SK-N-SH (cell line): ENCODE results near the gene COX7C. TPM values are rescaled to one million over a fixed set of nuclear protein-coding genes. Genes with fewer than 3 reads are reported as not detected.
"Not testable (repeated sequence)": the region's sequence is repeated elsewhere in the genome, so short reads cannot be mapped to it uniquely, and the experiment has no call there.

Experiments
- CTCF ChIA-PET: fragments of 300-600, 350-600 bp; formaldehyde crosslinking; extraction: SDS; loops from one replicate; lab custom pipeline; 2021; lab: Yijun Ruan, JAX
- POLR2A ChIA-PET: fragments of 350-600 bp; sonication (Branson Sonifier 250); formaldehyde crosslinking; extraction: SDS; loops from one replicate; lab custom pipeline; 2020; ENCODE audit warnings: antibody characterized with exemption, inconsistent platforms; lab: Yijun Ruan, JAX
- DNase-seq: peaks from one replicate; pipeline ENCODE4 v3.0.0; 2012
- H2AFZ ChIP-seq: fragments of 200-600 bp; sonication (generic); 2 replicates; pipeline ENCODE4 v1.8.1; 2016; ENCODE audit warnings: antibody characterized with exemption, mild to moderate bottlenecking, low read depth
- H3F3A ChIP-seq: fragments of 200-600 bp; sonication (generic); replicated peaks from 2 replicates; pipeline ENCODE3; 2016; ENCODE audit warnings: antibody characterized with exemption, mild to moderate bottlenecking; ENCODE audit not compliant: insufficient read depth
- H3K27ac ChIP-seq, 2 experiments: fragments of 200-500 bp in 1 of 2; fragments of 200-600 bp in 1 of 2; sonication (Bioruptor generic) in 1 of 2; sonication (generic), shearing (Covaris generic) in 1 of 2; 2 replicates each; pipeline versions ENCODE4 v1.5.1 to v1.6.1; 2014 to 2016; ENCODE audit warnings: low read depth in 2 of 2, inconsistent platforms in 1 of 2, low read length in 1 of 2, mild to moderate bottlenecking in 1 of 2, mixed read lengths in 1 of 2
- H3K27me3 ChIP-seq: fragments of 200-600 bp; sonication (generic), shearing (Covaris generic); 2 replicates; pipeline ENCODE4 v1.6.1; 2016; ENCODE audit warnings: mixed run types; ENCODE audit not compliant: insufficient read depth
- H3K36me3 ChIP-seq, 2 experiments: fragments of 200-500 bp in 1 of 2; fragments of 200-600 bp in 1 of 2; sonication (Bioruptor generic) in 1 of 2; sonication (generic) in 1 of 2; replicated peaks in 1 of 2; 2 replicates each; pipeline versions ENCODE3 to v1.5.1; 2014 to 2016; ENCODE audit warnings: low read length in 1 of 2, mild to moderate bottlenecking in 1 of 2; ENCODE audit not compliant: insufficient read depth in 2 of 2, control insufficient read depth in 1 of 2
- H3K4me1 ChIP-seq, 2 experiments: fragments of 200-500 bp in 1 of 2; fragments of 200-600 bp in 1 of 2; sonication (Bioruptor generic) in 1 of 2; sonication (generic), shearing (Covaris generic) in 1 of 2; 2 replicates each; pipeline versions ENCODE4 v1.5.1 to v1.6.1; 2014 to 2016; ENCODE audit warnings: low read depth in 1 of 2, low read length in 1 of 2, mixed run types in 1 of 2; ENCODE audit not compliant: insufficient read depth in 2 of 2, control insufficient read depth in 1 of 2
- H3K4me2 ChIP-seq: fragments of 200-600 bp; sonication (generic), shearing (Covaris generic); 2 replicates; pipeline ENCODE4 v1.6.1; 2017; ENCODE audit warnings: mixed run types
- H3K4me3 ChIP-seq, 2 experiments: fragments of 200-500 bp in 1 of 2; fragments of 200-600 bp in 1 of 2; sonication (Bioruptor generic) in 1 of 2; sonication (generic), shearing (Covaris generic) in 1 of 2; 2 replicates each; pipeline versions ENCODE4 v1.5.1 to v1.8.1; 2014 to 2016; ENCODE audit warnings: low read depth in 2 of 2, inconsistent platforms in 1 of 2, low read length in 1 of 2, mild to moderate bottlenecking in 1 of 2, mixed read lengths in 1 of 2, moderate library complexity in 1 of 2
- H3K79me2 ChIP-seq: fragments of 200-600 bp; sonication (generic); 2 replicates; pipeline ENCODE4 v1.8.1; 2017; ENCODE audit warnings: mild to moderate bottlenecking; ENCODE audit not compliant: insufficient read depth
- H3K9ac ChIP-seq: fragments of 200-600 bp; sonication (generic); 2 replicates; pipeline ENCODE4 v1.6.1; 2017; ENCODE audit warnings: mixed run types
- H3K9me2 ChIP-seq: fragments of 200-600 bp; sonication (generic); 2 replicates; pipeline ENCODE4 v1.6.1; 2017; ENCODE audit warnings: mixed run types
- H3K9me3 ChIP-seq: fragments of 200-600 bp; sonication (generic); 2 replicates; pipeline ENCODE4 v1.6.1; 2017; ENCODE audit warnings: mixed run types, mild to moderate bottlenecking, moderate library complexity
- H4K20me1 ChIP-seq: fragments of 200-600 bp; sonication (generic); 2 replicates; pipeline ENCODE4 v1.6.1; 2017; ENCODE audit warnings: mild to moderate bottlenecking, mixed run types; ENCODE audit not compliant: insufficient read depth
- GATA2 ChIP-seq: sonication (generic); formaldehyde crosslinking; IDR thresholded peaks from 2 replicates; pipeline ENCODE4 v1.5.0; 2020; ENCODE audit warnings: mild to moderate bottlenecking, missing genetic modification reagents
- JUND ChIP-seq: IDR thresholded peaks from 2 replicates; pipeline ENCODE4 v1.4.0; 2012
- MEF2A ChIP-seq: IDR thresholded peaks from 2 replicates; pipeline ENCODE4 v1.4.0; 2012; ENCODE audit warnings: low read depth, borderline replicate concordance
- NFIC ChIP-seq: IDR thresholded peaks from 2 replicates; pipeline ENCODE4 v1.4.0; 2012; ENCODE audit warnings: borderline replicate concordance
- POLR2AphosphoS5 ChIP-seq: IDR thresholded peaks from 2 replicates; pipeline ENCODE4 v1.6.1; 2012; ENCODE audit warnings: low read depth, low read length
- RCOR1 ChIP-seq: fragments of 150-350 bp; IDR thresholded peaks from 2 replicates; pipeline ENCODE4 v1.6.1; 2017; ENCODE audit warnings: antibody characterized with exemption, low read length
- SMC3 ChIP-seq: IDR thresholded peaks from 2 replicates; pipeline ENCODE4 v1.6.1; 2012; ENCODE audit warnings: low read depth, low read length, improper control_type of control experiment
- YY1 ChIP-seq: IDR thresholded peaks from 2 replicates; pipeline ENCODE4 v1.4.0; 2012; ENCODE audit warnings: low read depth, mild to moderate bottlenecking
- WGBS: methylation state at CpG from one replicate; pipeline ENCODE4 v1.1.6; 2017; ENCODE audit warnings: low lambda C conversion rate; 5-methylcytosine and 5-hydroxymethylcytosine counted together
- polyA plus RNA-seq, 3 experiments: library from polyadenylated mRNA; depleted of rRNA; stranded (reverse); fragments of >200 nt; gene quantifications; 2 replicates each; pipeline ENCODE4 v1.2.3, GENCODE V29; 2012
- TF ChIP-seq, protein P1 (sequence below): IDR thresholded peaks from 2 replicates; pipeline ENCODE4 v1.4.0; 2012; ENCODE audit warnings: low read depth, borderline replicate concordance
- TF ChIP-seq, protein P2 (sequence below): fragments of 150-350 bp; IDR thresholded peaks from 2 replicates; pipeline ENCODE4 v1.6.1; 2016; ENCODE audit warnings: mild to moderate bottlenecking, low read depth, low read length
- TF ChIP-seq, protein P3 (sequence below): IDR thresholded peaks from 2 replicates; pipeline ENCODE4 v1.6.1; 2012; ENCODE audit warnings: mild to moderate bottlenecking, low read depth, low read length, moderate library complexity
- TF ChIP-seq, protein P4 (sequence below): fragments of 150-350 bp; IDR thresholded peaks from 2 replicates; pipeline ENCODE4 v1.6.1; 2017; ENCODE audit warnings: antibody characterized with exemption, low read length, low read depth, borderline replicate concordance

COX7C gene
- polyA plus RNA-seq, 1 of the 3 experiments (the other 2 are of a cell fraction): 675 TPM

DNA sequence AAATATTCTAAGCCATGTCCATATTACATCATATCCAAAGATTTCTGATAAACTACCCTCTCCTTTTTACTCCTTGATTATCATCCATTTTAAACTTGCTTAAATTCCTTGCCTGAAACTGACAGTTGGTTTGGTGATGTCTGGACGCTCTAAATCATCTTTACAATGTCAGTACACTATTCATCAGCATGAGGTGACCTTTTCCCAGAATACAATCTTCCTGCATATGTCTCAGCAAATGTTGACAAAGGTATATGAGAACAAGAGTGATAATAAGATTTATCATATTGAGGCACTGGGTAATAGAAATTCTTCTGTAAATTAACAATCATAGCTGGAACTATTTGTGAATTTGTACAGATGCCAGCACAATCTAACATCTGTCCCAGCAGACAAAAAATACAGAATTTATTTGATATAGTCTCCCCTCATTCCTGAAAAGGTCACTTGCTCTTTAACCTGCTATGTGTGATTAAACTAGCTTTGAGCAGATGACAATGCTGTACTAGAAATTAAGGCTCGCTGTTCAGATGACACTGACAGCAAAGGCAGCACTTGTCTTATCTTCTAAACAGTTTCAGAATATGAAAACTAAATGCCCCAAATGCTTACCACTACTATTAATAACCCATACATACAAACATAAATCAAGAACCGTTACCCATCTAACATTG is 32.2 kb downstream of the COX7C start:
- no peaks in the 10 kb centered on the region for H4K20me1 ChIP-seq
- no peak overlapping the region for H3K27ac ChIP-seq
- no peaks in the 10 kb centered on the region for H3K79me2 ChIP-seq
- under 1% methylated on average over 3 of the region's 3 CpGs for WGBS
- H3K9me2 ChIP-seq: no peaks in the 10 kb centered on the region
- no peak overlapping the region for H3K4me3 ChIP-seq
- no peak overlapping the region for H3K9ac ChIP-seq
- DNase-seq: no peak
- ChIA-PET CTCF (no interaction called here), POLR2A (no interaction called here)
- no peaks in the 10 kb centered on the region; the same call in 1 of the 2 replicates for H3K27me3 ChIP-seq
- H3K36me3 ChIP-seq: no peaks in the 10 kb centered on the region
- no peaks in the 10 kb centered on the region for H3F3A ChIP-seq
- no peak overlapping the region for H3K4me2 ChIP-seq
- TF ChIP-seq, protein P1, sequence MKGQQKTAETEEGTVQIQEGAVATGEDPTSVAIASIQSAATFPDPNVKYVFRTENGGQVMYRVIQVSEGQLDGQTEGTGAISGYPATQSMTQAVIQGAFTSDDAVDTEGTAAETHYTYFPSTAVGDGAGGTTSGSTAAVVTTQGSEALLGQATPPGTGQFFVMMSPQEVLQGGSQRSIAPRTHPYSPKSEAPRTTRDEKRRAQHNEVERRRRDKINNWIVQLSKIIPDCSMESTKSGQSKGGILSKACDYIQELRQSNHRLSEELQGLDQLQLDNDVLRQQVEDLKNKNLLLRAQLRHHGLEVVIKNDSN: no peak
- TF ChIP-seq MEF2A (no peak), SMC3 (no peak), RCOR1 (no peak), JUND (no peak), POLR2AphosphoS5 (no peak), NFIC (no peak), GATA2 (CRISPR knock-in tag) (no peak), YY1 (no peak)
- TF ChIP-seq, protein P2, sequence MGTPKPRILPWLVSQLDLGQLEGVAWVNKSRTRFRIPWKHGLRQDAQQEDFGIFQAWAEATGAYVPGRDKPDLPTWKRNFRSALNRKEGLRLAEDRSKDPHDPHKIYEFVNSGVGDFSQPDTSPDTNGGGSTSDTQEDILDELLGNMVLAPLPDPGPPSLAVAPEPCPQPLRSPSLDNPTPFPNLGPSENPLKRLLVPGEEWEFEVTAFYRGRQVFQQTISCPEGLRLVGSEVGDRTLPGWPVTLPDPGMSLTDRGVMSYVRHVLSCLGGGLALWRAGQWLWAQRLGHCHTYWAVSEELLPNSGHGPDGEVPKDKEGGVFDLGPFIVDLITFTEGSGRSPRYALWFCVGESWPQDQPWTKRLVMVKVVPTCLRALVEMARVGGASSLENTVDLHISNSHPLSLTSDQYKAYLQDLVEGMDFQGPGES: no peak
- TF ChIP-seq, protein P3, sequence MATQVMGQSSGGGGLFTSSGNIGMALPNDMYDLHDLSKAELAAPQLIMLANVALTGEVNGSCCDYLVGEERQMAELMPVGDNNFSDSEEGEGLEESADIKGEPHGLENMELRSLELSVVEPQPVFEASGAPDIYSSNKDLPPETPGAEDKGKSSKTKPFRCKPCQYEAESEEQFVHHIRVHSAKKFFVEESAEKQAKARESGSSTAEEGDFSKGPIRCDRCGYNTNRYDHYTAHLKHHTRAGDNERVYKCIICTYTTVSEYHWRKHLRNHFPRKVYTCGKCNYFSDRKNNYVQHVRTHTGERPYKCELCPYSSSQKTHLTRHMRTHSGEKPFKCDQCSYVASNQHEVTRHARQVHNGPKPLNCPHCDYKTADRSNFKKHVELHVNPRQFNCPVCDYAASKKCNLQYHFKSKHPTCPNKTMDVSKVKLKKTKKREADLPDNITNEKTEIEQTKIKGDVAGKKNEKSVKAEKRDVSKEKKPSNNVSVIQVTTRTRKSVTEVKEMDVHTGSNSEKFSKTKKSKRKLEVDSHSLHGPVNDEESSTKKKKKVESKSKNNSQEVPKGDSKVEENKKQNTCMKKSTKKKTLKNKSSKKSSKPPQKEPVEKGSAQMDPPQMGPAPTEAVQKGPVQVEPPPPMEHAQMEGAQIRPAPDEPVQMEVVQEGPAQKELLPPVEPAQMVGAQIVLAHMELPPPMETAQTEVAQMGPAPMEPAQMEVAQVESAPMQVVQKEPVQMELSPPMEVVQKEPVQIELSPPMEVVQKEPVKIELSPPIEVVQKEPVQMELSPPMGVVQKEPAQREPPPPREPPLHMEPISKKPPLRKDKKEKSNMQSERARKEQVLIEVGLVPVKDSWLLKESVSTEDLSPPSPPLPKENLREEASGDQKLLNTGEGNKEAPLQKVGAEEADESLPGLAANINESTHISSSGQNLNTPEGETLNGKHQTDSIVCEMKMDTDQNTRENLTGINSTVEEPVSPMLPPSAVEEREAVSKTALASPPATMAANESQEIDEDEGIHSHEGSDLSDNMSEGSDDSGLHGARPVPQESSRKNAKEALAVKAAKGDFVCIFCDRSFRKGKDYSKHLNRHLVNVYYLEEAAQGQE: no peak
- TF ChIP-seq, protein P4, sequence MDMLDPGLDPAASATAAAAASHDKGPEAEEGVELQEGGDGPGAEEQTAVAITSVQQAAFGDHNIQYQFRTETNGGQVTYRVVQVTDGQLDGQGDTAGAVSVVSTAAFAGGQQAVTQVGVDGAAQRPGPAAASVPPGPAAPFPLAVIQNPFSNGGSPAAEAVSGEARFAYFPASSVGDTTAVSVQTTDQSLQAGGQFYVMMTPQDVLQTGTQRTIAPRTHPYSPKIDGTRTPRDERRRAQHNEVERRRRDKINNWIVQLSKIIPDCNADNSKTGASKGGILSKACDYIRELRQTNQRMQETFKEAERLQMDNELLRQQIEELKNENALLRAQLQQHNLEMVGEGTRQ: no peak
- H2AFZ ChIP-seq: no peak overlapping the region
- H3K4me1 ChIP-seq: no peaks in the 10 kb centered on the region
- H3K9me3 ChIP-seq: no peaks in the 10 kb centered on the region

DNA sequence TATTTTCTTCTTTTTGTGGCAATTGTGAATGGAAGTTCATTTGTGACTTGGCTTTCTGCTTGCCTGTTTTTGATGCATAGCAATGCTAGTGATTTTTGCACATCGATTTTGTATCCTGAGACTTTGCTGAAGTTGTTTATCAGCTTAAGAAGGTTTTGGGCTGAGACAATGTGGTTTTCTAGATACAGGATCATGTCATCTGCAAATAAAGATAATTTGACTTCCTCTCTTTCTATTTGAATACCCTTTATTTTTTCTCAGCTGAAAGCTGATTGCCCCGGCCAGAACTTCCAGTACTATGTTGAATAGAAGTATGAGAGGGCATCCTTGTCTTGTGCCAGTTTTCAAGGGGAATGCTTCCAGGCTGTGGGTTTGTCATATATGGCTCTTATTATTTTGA is 43.0 kb downstream of the COX7C start:
- H3F3A ChIP-seq, H3K4me2 ChIP-seq, DNase-seq, POLR2A ChIA-PET, H3K9me3 ChIP-seq, H2AFZ ChIP-seq, H3K79me2 ChIP-seq, H3K27me3 ChIP-seq, H3K36me3 ChIP-seq, H3K4me3 ChIP-seq, H3K9ac ChIP-seq, H3K4me1 ChIP-seq, H4K20me1 ChIP-seq, H3K27ac ChIP-seq, H3K9me2 ChIP-seq: not testable (repeated sequence)
- CTCF ChIA-PET: interaction anchor here (1.2 kb wide), 1 partner anchor 21 kb away, joined by 3 read pairs; no protein-coding TSS in a partner anchor
- WGBS: 2% methylated on average over 2 of the region's 2 CpGs
